Neuronal stem cell (in vitro differentiated cells): Measurements from ENCODE around the gene CCNG2.
A peak's percentile ranks its signal among the peaks of the same experiment; 100 is the strongest.

Source experiments
- DNase-seq: peaks from one replicate; pipeline ENCODE4 v3.0.0-alpha.2; 2013; ENCODE audit warnings: low spot score
- H2AFZ ChIP-seq: one replicate; pipeline ENCODE4 v1.6.1; 2013; ENCODE audit warnings: mild to moderate bottlenecking, low read length, inconsistent platforms
- H2AK5ac ChIP-seq: 2 replicates; pipeline ENCODE4 v1.6.1; 2013; ENCODE audit warnings: low read depth, mild to moderate bottlenecking, inconsistent platforms, low read length, moderate library complexity, mixed read lengths
- H2BK120ac ChIP-seq: 2 replicates; pipeline ENCODE4 v1.6.1; 2013; ENCODE audit warnings: low read depth, mild to moderate bottlenecking, inconsistent platforms, low read length, moderate library complexity, mixed read lengths
- H2BK12ac ChIP-seq: one replicate; pipeline ENCODE4 v1.6.1; 2013; ENCODE audit warnings: low read length, inconsistent platforms
- H2BK15ac ChIP-seq: 2 replicates; pipeline ENCODE4 v1.6.1; 2013; ENCODE audit warnings: mild to moderate bottlenecking, low read length, inconsistent platforms, mixed read lengths
- H2BK5ac ChIP-seq: one replicate; pipeline ENCODE4 v1.6.1; 2013; ENCODE audit warnings: inconsistent platforms, mild to moderate bottlenecking, low read length, moderate library complexity
- H3K14ac ChIP-seq: one replicate; pipeline ENCODE4 v1.6.1; 2013; ENCODE audit warnings: low read length, inconsistent platforms
- H3K18ac ChIP-seq: 2 replicates; pipeline ENCODE4 v1.6.1; 2013; ENCODE audit warnings: low read length, inconsistent platforms
- H3K23ac ChIP-seq: 2 replicates; pipeline ENCODE4 v1.6.1; 2013; ENCODE audit warnings: low read depth, mild to moderate bottlenecking, mixed read lengths, low read length, inconsistent platforms; ENCODE audit not compliant: poor library complexity
- H3K27ac ChIP-seq: replicated peaks from 3 replicates; pipeline ENCODE4 v1.5.1; 2013; ENCODE audit warnings: low read length, inconsistent platforms
- H3K27me3 ChIP-seq, 3 experiments: 2 replicates each; pipeline ENCODE4 v1.6.1; 2013; ENCODE audit warnings: low read length in 3 of 3, mild to moderate bottlenecking in 2 of 3, inconsistent platforms in 1 of 3, low read depth in 1 of 3, mixed read lengths in 1 of 3, moderate library complexity in 1 of 3; ENCODE audit not compliant: control insufficient read depth in 3 of 3, insufficient read depth in 3 of 3
- H3K36me3 ChIP-seq, 2 donors: replicated peaks in 1 of 2; 2 replicates each; pipeline ENCODE4 v1.6.1; 2013; ENCODE audit warnings: low read length in 2 of 2; ENCODE audit not compliant: control insufficient read depth in 2 of 2, insufficient read depth in 2 of 2
- H3K4ac ChIP-seq: 2 replicates; pipeline ENCODE4 v1.6.1; 2013; ENCODE audit warnings: inconsistent platforms, mild to moderate bottlenecking, low read length, moderate library complexity
- H3K4me1 ChIP-seq, 2 donors: 1 replicate in 1 of 2; 2 replicates in 1 of 2; pipeline ENCODE4 v1.6.1; 2013; ENCODE audit warnings: low read length in 2 of 2, low read depth in 1 of 2; ENCODE audit not compliant: control insufficient read depth in 2 of 2, insufficient read depth in 1 of 2
- H3K4me2 ChIP-seq: one replicate; pipeline ENCODE4 v1.6.1; 2013; ENCODE audit warnings: mild to moderate bottlenecking, low read length, inconsistent platforms; ENCODE audit not compliant: insufficient read depth, poor library complexity, severe bottlenecking
- H3K4me3 ChIP-seq, 2 donors: 2 replicates each; pipeline ENCODE4 v1.5.1; 2013; ENCODE audit warnings: low read length in 2 of 2, mild to moderate bottlenecking in 2 of 2, inconsistent platforms in 1 of 2, moderate library complexity in 1 of 2
- H3K79me1 ChIP-seq: one replicate; pipeline ENCODE4 v1.6.1; 2013; ENCODE audit warnings: low read depth, mild to moderate bottlenecking, inconsistent platforms, low read length, moderate library complexity
- H3K9ac ChIP-seq: one replicate; pipeline ENCODE4 v1.6.1; 2013; ENCODE audit warnings: mild to moderate bottlenecking, low read depth, low read length, inconsistent platforms; ENCODE audit not compliant: poor library complexity
- H3K9me3 ChIP-seq, 2 donors: replicated peaks in 1 of 2; 2 replicates each; pipeline versions ENCODE3 to v1.6.1; 2013; ENCODE audit warnings: low read length in 2 of 2, mild to moderate bottlenecking in 2 of 2, inconsistent platforms in 1 of 2, low read depth in 1 of 2, mixed read lengths in 1 of 2, moderate library complexity in 1 of 2; ENCODE audit not compliant: control insufficient read depth in 2 of 2, insufficient read depth in 1 of 2
- H4K8ac ChIP-seq: one replicate; pipeline ENCODE4 v1.6.1; 2013; ENCODE audit warnings: low read depth, mild to moderate bottlenecking, inconsistent platforms, low read length, moderate library complexity
- H4K91ac ChIP-seq: one replicate; pipeline ENCODE4 v1.6.1; 2013; ENCODE audit warnings: low read length, low read depth, mild to moderate bottlenecking, inconsistent platforms; ENCODE audit not compliant: poor library complexity
- WGBS, 2 donors: extraction: QIAGEN DNeasy Blood & Tissue Kit; methylation state at CpG; one replicate each; pipeline ENCODE4 v1.1.7; 2013; ENCODE audit warnings: missing lambda C conversion rate in 2 of 2, mixed read lengths in 1 of 2; ENCODE audit not compliant: insufficient read length in 2 of 2, insufficient replicate concordance in 1 of 2; ENCODE audit errors: extremely low coverage in 2 of 2; 5-methylcytosine and 5-hydroxymethylcytosine counted together

Gene CCNG2

DNA sequence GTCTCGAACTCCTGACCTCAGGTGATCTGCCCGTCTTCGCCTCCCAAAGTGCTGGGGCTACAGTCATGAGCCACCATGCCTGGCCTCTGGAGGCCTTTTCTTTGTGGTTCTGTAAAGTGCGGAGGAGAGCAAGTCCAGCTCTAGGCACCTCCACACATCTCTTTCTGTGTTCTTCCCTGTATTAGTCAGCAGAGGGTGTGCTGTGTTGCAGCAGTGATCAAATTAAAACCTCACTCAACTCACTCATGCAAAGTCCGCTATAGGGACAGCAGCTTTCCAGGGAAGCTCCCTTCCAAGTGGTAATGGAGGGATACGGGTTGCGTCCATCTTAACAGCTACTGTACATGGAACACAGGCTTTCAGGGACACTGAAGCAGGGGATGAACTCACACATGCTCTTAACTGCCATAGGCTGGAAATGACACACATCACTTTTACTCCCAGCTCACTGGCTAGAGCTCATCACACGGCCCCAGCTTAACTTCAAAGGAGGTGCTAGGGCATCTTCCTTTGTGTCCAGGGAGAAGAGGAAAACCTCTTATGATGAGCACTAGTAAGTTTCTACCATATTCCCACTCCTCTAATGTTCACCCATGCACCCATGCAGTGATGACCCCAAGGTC lies 36.0 kb upstream of the CCNG2 start:
- H3K18ac ChIP-seq: no peak overlapping the region
- H3K4me1 ChIP-seq: no peaks in the 10 kb centered on the region
- H4K8ac ChIP-seq: no peak overlapping the region
- H2BK12ac ChIP-seq: no peak overlapping the region
- no peak overlapping the region for H3K4me2 ChIP-seq
- H3K9me3 ChIP-seq: peaks cover 0 to 3% of the 10 kb centered on the region in 2 donors
- no peak overlapping the region for H3K23ac ChIP-seq
- H2AK5ac ChIP-seq: no peak overlapping the region
- H3K14ac ChIP-seq: no peak overlapping the region
- no peak overlapping the region for H2BK120ac ChIP-seq
- DNase-seq: no peak
- H3K4ac ChIP-seq: no peak overlapping the region
- no peak overlapping the region for H3K27ac ChIP-seq
- H3K27me3 ChIP-seq: no peaks in the 10 kb centered on the region
- no peak overlapping the region for H2BK5ac ChIP-seq
- H3K79me1 ChIP-seq: no peaks in the 10 kb centered on the region
- H3K4me3 ChIP-seq: no peak overlapping the region
- no peak overlapping the region for H4K91ac ChIP-seq
- H2BK15ac ChIP-seq: no peak overlapping the region
- H2AFZ ChIP-seq: peak overlapping the region; percentile 20
- no peaks in the 10 kb centered on the region for H3K36me3 ChIP-seq
- H3K9ac ChIP-seq: no peak overlapping the region
- no CpG with 5 or more reads among the region's 8 CpGs for WGBS, 2 donors

DNA sequence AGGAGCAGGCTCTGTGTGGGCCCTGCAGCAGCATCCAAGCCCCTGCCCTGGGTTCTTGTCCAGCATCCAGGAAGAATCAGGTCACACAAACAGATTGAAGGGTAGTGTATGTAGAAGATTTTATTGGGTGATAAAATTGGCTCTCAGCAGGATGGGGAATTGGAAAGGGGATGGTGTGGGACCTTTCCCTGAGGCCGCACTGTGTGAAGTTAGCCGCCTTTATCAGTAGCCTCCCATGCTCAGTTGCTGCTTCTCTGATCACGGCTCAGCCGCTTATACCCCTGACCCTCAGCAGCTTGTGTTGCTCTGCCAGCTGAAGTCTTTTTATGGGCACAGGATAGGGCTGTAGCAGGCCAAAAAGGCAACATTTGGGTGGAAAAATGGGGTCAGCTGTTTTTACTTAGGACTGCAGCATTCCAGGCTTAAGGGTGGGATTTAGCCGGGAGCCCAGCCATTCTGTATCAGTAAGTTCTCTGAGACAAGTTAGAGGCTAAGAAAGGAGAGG lies 35.2 kb upstream of the CCNG2 start:
- H3K4me2 ChIP-seq: no peak overlapping the region
- H3K79me1 ChIP-seq: no peaks in the 10 kb centered on the region
- no peaks in the 10 kb centered on the region for H3K4me1 ChIP-seq
- no peak overlapping the region for H4K8ac ChIP-seq
- no peak overlapping the region for H3K4ac ChIP-seq
- no peak overlapping the region for H4K91ac ChIP-seq
- no peaks in the 10 kb centered on the region for H3K27me3 ChIP-seq
- DNase-seq: no peak
- WGBS, 2 donors: no CpG with 5 or more reads among the region's 5 CpGs
- H3K4me3 ChIP-seq: no peak overlapping the region
- peak overlapping the region; percentile 9 for H2AK5ac ChIP-seq
- H3K23ac ChIP-seq: no peak overlapping the region
- no peak overlapping the region for H2BK15ac ChIP-seq
- H3K18ac ChIP-seq: no peak overlapping the region
- no peak overlapping the region for H3K14ac ChIP-seq
- no peak overlapping the region for H2BK120ac ChIP-seq
- H3K27ac ChIP-seq: no peak overlapping the region
- no peak overlapping the region for H2AFZ ChIP-seq
- no peak overlapping the region for H2BK12ac ChIP-seq
- H2BK5ac ChIP-seq: no peak overlapping the region
- H3K9me3 ChIP-seq: peaks cover 0 to 3% of the 10 kb centered on the region in 2 donors
- H3K36me3 ChIP-seq: no peaks in the 10 kb centered on the region
- no peak overlapping the region for H3K9ac ChIP-seq

DNA sequence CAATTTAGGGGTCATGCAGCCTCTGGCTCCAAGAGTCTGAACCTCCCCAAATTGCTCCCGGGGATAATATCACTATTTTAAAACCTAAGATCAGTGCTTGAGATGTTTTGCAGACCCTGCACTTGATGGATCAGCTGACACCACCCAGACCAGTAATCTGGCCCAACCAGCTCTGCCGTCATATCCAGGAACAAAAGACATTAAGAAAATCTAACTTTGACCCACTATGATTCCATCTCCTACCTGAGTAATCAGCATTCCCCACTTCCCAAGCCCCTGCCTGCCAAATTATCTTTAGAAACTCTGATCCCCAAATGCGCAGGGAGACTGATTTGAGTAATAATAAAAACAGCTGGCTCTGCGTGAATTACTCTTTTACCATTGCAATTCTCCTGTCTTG lies 34.4 kb upstream of the CCNG2 start:
- Histone ChIP-seq H2BK12ac (no peak overlapping the region), H3K4me2 (no peak overlapping the region), H3K4ac (no peak overlapping the region), H3K4me1 (no peaks in the 10 kb centered on the region), H2AK5ac (no peak overlapping the region), H2AFZ (no peak overlapping the region), H2BK15ac (no peak overlapping the region), H3K27me3 (no peaks in the 10 kb centered on the region), H3K18ac (no peak overlapping the region), H3K9ac (no peak overlapping the region), H4K91ac (no peak overlapping the region), H3K14ac (no peak overlapping the region), H3K27ac (no peak overlapping the region), H4K8ac (no peak overlapping the region), H2BK5ac (no peak overlapping the region), H3K36me3 (no peaks in the 10 kb centered on the region), H3K4me3 (no peak overlapping the region), H3K79me1 (no peaks in the 10 kb centered on the region), H3K23ac (no peak overlapping the region), H2BK120ac (no peak overlapping the region), H3K9me3 (peaks cover 0 to 3% of the 10 kb centered on the region in 2 donors)
- no CpG with 5 or more reads among the region's 4 CpGs for WGBS, 2 donors
- no peak for DNase-seq

DNA sequence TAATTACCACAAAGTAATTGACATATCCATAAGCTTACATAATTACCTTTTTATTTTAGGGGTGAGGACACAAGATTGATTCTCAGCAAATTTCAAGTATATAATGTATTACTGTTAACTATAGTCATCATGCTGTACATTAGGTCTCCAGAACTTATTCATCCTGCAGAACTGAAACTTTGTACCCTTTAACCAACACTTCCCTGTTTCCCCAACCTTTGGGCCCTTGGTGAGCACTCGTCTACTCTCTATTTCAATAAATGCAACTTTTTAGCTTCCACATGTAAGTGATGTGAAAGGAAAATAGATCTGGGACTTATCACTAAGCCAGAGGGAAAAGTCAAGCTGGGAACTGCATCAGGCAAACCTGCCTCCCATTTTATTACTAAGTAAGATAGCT lies 33.6 kb upstream of the CCNG2 start:
- no CpG with 5 or more reads among the region's 1 CpG for whole genome bisulfite sequencing, 2 donors
- H2AFZ ChIP-seq: no peak overlapping the region
- H3K4me3 ChIP-seq: no peak overlapping the region

More for the DNA sequence above, 33.6 kb upstream of the CCNG2 start:
- no peak overlapping the region for H2AK5ac ChIP-seq
- no peaks in the 10 kb centered on the region for H3K79me1 ChIP-seq
- H2BK120ac ChIP-seq: no peak overlapping the region
- no peak overlapping the region for H2BK5ac ChIP-seq
- H3K23ac ChIP-seq: no peak overlapping the region
- H3K4me1 ChIP-seq: no peaks in the 10 kb centered on the region
- no peak overlapping the region for H3K4ac ChIP-seq
- H2BK12ac ChIP-seq: no peak overlapping the region
- no peak overlapping the region for H4K91ac ChIP-seq
- no peak overlapping the region for H4K8ac ChIP-seq
- H3K9ac ChIP-seq: no peak overlapping the region
- H3K27me3 ChIP-seq: no peaks in the 10 kb centered on the region
- H3K27ac ChIP-seq: no peak overlapping the region
- no peak overlapping the region for H2BK15ac ChIP-seq
- DNase-seq: no peak
- H3K18ac ChIP-seq: no peak overlapping the region
- H3K9me3 ChIP-seq: peaks cover 0 to 3% of the 10 kb centered on the region in 2 donors
- no peak overlapping the region for H3K4me2 ChIP-seq
- no peaks in the 10 kb centered on the region for H3K36me3 ChIP-seq
- no peak overlapping the region for H3K14ac ChIP-seq
